AG04450 (cell line): ENCODE measurements around the gene ANP32E. TPM values are rescaled to one million over a fixed set of nuclear protein-coding genes. Genes with fewer than 3 reads are reported as not detected.

ENCODE experiments used
- CTCF ChIA-PET: fragments of 300-600, 350-600 bp; formaldehyde crosslinking; extraction: SDS; loops from one replicate; lab custom pipeline; 2022; ENCODE audit warnings: antibody characterized with exemption, inconsistent platforms; lab: Charles Lee
- POLR2A ChIA-PET: fragments of 350-600 bp; formaldehyde crosslinking; extraction: SDS; loops from one replicate; lab custom pipeline; 2021; ENCODE audit warnings: antibody characterized with exemption, inconsistent platforms; lab: Yijun Ruan, JAX
- DNase-seq: peaks from one replicate; pipeline ENCODE4 v3.0.0-alpha.2; 2011; ENCODE audit warnings: low read depth, low spot score
- H3K27ac ChIP-seq: one replicate; pipeline ENCODE4 v1.5.1; 2012; ENCODE audit warnings: low read depth, low read length, control low read depth
- H3K27me3 ChIP-seq: one replicate; pipeline ENCODE4 v1.6.0; 2012; ENCODE audit warnings: low read length; ENCODE audit not compliant: control insufficient read depth, insufficient read depth
- H3K4me3 ChIP-seq: 2 replicates; pipeline ENCODE4 v1.5.1; 2011; ENCODE audit warnings: mild to moderate bottlenecking, low read depth, low read length, control low read depth
- H3K9me3 ChIP-seq: 2 replicates; pipeline ENCODE4 v1.5.1; 2012; ENCODE audit warnings: low read length; ENCODE audit not compliant: control insufficient read depth, insufficient read depth
- polyA plus RNA-seq: library from polyadenylated mRNA; depleted of rRNA; stranded (reverse); fragments of >200 nt; gene quantifications from 2 replicates; pipeline ENCODE4 v1.2.3, GENCODE V29; 2011
- TF ChIP-seq, protein P1 (sequence below): IDR thresholded peaks from 2 replicates; pipeline ENCODE4 v1.5.1; 2011; ENCODE audit warnings: low read depth, low read length, control low read depth, inconsistent platforms

The ANP32E gene
- polyA plus RNA-seq, 1 experiment = 22.7 TPM

DNA sequence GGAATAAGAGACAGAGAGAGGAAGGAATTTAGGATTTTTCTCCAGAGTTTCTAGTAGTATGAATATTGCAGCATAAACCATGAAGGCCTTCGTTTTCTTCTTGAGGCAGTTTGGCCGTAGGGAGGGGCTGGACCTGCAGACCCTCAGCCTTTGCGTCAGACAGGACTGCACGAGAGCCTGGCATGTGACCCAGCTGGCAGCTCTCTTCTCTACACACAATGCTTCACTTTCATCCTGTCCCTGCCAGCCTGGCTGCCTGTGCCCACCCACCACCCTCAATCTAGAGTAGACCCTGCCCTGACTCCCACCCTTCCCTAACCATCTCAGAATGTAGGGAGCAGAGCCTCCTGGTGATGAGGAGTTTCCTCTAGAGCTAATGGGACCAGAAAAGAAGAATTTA is 23.3 kb upstream of the ANP32E start:
- H3K27me3 ChIP-seq = peaks cover 5% of the 10 kb centered on the region
- ChIA-PET CTCF (interaction anchor here (6.0 to 7.7 kb wide), 2 partner anchors 11 to 19 kb away, joined by 118 to 165 read pairs; partner anchors contain the start of genes APH1A and C1orf54), POLR2A (no interaction called here)
- no peaks in the 10 kb centered on the region for H3K9me3 ChIP-seq
- no peak overlapping the region for H3K27ac ChIP-seq
- TF ChIP-seq, protein P1, sequence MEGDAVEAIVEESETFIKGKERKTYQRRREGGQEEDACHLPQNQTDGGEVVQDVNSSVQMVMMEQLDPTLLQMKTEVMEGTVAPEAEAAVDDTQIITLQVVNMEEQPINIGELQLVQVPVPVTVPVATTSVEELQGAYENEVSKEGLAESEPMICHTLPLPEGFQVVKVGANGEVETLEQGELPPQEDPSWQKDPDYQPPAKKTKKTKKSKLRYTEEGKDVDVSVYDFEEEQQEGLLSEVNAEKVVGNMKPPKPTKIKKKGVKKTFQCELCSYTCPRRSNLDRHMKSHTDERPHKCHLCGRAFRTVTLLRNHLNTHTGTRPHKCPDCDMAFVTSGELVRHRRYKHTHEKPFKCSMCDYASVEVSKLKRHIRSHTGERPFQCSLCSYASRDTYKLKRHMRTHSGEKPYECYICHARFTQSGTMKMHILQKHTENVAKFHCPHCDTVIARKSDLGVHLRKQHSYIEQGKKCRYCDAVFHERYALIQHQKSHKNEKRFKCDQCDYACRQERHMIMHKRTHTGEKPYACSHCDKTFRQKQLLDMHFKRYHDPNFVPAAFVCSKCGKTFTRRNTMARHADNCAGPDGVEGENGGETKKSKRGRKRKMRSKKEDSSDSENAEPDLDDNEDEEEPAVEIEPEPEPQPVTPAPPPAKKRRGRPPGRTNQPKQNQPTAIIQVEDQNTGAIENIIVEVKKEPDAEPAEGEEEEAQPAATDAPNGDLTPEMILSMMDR = no peak
- H3K4me3 ChIP-seq = no peak overlapping the region
- DNase-seq = no peak

DNA sequence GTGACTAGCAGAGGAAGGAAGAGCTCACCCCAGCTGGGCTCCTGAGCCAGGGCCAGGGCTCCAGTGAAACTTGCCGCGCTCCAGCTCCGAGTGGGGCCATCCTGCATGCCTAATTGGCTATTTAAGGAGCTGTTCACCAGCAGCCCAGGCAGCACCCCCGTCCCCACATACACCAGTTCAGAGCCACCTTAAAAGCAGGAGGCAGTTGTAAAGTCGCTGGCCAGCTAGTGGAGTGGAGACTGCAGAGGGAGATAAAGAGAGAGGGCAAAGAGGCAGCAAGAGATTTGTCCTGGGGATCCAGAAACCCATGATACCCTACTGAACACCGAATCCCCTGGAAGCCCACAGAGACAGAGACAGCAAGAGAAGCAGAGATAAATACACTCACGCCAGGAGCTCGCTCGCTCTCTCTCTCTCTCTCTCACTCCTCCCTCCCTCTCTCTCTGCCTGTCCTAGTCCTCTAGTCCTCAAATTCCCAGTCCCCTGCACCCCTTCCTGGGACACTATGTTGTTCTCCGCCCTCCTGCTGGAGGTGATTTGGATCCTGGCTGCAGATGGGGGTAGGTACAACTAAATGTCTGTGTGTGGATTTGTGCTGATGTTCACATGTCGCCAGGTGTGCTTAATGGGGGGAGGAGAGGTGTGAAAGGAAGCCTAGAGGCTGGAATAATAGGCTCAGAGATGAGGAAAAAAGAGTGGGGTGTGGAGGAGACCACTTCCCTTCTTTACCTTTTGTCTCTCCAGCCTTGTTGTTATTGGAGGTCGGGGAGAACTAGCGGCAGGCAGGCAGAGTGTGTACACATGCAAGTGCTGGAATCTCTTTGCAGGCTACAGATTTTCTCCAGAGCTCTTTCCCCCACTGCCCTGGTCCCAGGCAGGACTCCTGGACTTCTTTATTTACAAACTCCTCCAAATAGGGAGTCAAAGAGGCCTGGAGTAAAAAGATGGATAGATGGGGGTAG is 22.0 kb upstream of the ANP32E start, which contains the start of gene CA14:
Gene CA14 (plus strand): TSS at position 151 of the 962 bp plus-strand sequence. CDS start 355 bp downstream, at position 506.
- CTCF ChIA-PET = interaction anchor here (0.8 to 7.7 kb wide), 3 partner anchors 13 to 71 kb away, joined by 3 to 165 read pairs (median 118); partner anchors contain the start of genes APH1A and C1orf54

DNA sequence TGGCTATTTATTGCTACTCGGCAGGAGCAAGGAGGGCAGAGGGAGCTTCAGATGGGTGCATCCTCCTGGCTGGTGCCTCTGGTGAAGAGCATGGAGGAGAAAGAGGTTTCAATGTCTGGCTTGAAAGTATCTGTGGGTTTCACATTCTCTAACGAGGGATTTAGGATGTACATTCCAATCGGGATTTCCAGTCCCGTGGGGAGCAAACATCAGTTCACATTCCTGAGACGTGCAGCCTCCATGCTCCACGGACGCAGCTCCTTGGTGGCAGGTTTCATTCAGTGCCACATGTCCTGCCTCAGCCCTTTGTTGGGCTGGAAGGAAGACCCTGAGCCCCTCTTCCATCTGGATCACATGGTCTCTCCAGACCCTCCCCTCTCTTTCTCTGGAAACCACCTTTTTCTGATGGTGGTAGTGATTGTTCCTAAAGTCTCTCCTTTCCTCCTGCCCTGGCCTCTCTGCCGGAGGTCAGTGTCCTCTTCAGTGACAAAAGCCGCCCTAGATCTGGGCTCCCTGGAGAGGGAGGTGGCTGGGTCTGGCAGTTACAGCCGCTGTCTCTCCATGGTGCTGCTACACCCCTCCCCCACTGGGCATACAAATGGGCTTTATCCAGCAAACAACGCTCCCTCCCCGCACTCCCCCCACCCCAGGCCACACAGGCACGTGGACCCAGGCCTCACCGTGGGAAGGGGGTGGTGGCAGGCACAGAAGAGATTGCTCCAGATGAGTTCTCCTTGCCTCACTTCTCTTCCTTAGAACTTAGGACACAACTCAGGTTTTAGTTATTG is 20.8 kb upstream of the ANP32E start:
- no peak for DNase-seq
- Histone ChIP-seq H3K27me3 (peaks cover 5% of the 10 kb centered on the region), H3K4me3 (no peak overlapping the region), H3K9me3 (no peaks in the 10 kb centered on the region), H3K27ac (no peak overlapping the region)
- CTCF ChIA-PET = interaction anchor here (0.5 to 7.7 kb wide), 27 partner anchors 9 to 304 kb away, joined by 3 to 165 read pairs (median 5); partner anchors contain the start of genes APH1A, C1orf54, CIART and PRPF3
- POLR2A ChIA-PET = interaction anchor here (0.6 to 1.4 kb wide), 3 partner anchors 12 to 25 kb away, joined by 3 to 6 read pairs (median 4); partner anchors contain the start of genes APH1A and C1orf54
- TF ChIP-seq, protein P1 = no peak

More for the DNA sequence above, 22.0 kb upstream of the ANP32E start, which contains the start of gene CA14:
- POLR2A ChIA-PET = interaction anchor here (0.5 to 1.1 kb wide), 2 partner anchors 14 to 22 kb away, joined by 3 to 4 read pairs; partner anchors contain the start of gene C1orf54
- Histone ChIP-seq H3K27ac (no peak within 1 kb of the TSS), H3K9me3 (no peaks in the 10 kb centered on the region), H3K4me3 (no peak within 1 kb of the TSS), H3K27me3 (peaks cover 5% of the 10 kb centered on the region)
- TF ChIP-seq, protein P1 = no peak
- no peak for DNase-seq

DNA sequence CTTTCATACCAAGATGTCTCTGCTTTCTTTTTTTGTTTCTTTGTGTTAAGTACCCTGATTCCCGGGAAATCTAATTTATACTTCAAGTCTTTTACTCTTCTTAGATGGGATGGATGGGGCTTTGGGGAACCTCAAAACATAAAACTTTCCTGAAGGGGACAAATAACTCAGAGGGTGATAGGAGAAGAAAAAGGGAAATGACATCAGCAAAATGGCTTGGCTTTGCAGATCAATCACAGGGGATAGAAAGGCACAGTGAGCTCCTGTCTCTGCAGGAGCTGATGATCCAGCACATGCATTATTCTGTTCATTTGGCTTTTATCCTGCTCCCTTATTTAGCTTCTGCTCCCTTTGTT is 20.3 kb upstream of the ANP32E start:
- TF ChIP-seq, protein P1 = no peak
- no peak for DNase-seq
- ChIA-PET CTCF (interaction anchor here (0.5 to 7.7 kb wide), 29 partner anchors 9 to 305 kb away, joined by 3 to 165 read pairs (median 5); partner anchors contain the start of genes APH1A, C1orf54, CIART and PRPF3), POLR2A (interaction anchor here (0.6 to 1.4 kb wide), 3 partner anchors 13 to 373 kb away, joined by 3 to 6 read pairs (median 4); partner anchors contain the start of genes APH1A and ENSA)
- H3K27ac ChIP-seq = no peak overlapping the region
- H3K9me3 ChIP-seq = no peaks in the 10 kb centered on the region
- no peak overlapping the region for H3K4me3 ChIP-seq
- H3K27me3 ChIP-seq = peaks cover 5% of the 10 kb centered on the region
